Heart right ventricle (tissue), 16 donors: ENCODE measurements around the gene FYB1. TPM values are rescaled to one million over a fixed set of nuclear protein-coding genes. Genes with fewer than 3 reads are reported as not detected.

Experiments used
- ATAC-seq, 8 donors: fragments of 200-7000 bp; cut with Tn5 transposase; one replicate each; pipeline ENCODE4 v1.9.1; 2020; ENCODE audit warnings: mild to moderate bottlenecking in 8 of 8, moderate library complexity in 8 of 8, moderate number of reproducible peaks in 1 of 8
- DNase-seq, 2 donors: peaks; one replicate each; pipeline ENCODE4 v3.0.0-alpha.2; 2020
- H3K27ac ChIP-seq, 10 donors: fragments of 200-600 bp; sonication (generic) in 2 of 10; one replicate each; pipeline versions ENCODE4 v1.5.0 to v1.8.0; 2020 to 2022; ENCODE audit warnings: mild to moderate bottlenecking in 3 of 10
- H3K27me3 ChIP-seq, 7 donors: fragments of 200-600 bp; one replicate each; pipeline ENCODE4 v1.8.0; 2021 to 2022; ENCODE audit warnings: mild to moderate bottlenecking in 2 of 7
- H3K36me3 ChIP-seq, 9 donors: fragments of 200-600 bp; sonication (generic) in 1 of 9; one replicate each; pipeline versions ENCODE4 v1.5.0 to v1.8.0; 2020 to 2022; ENCODE audit warnings: mild to moderate bottlenecking in 2 of 9
- H3K4me1 ChIP-seq, 9 donors: fragments of 200-600 bp; sonication (generic) in 1 of 9; one replicate each; pipeline versions ENCODE4 v1.5.0 to v1.8.0; 2020 to 2022; ENCODE audit warnings: mild to moderate bottlenecking in 4 of 9
- H3K4me3 ChIP-seq, 10 donors: fragments of 200-600 bp; sonication (generic) in 2 of 10; one replicate each; pipeline versions ENCODE4 v1.5.0 to v1.8.0; 2020 to 2022; ENCODE audit warnings: mild to moderate bottlenecking in 7 of 10, moderate library complexity in 2 of 10
- H3K9me3 ChIP-seq, 11 donors: fragments of 200-600 bp in 10 of 11; sonication (generic) in 2 of 11; one replicate each; pipeline versions ENCODE4 v1.5.0 to v1.8.0; 2013 to 2022; ENCODE audit warnings: mild to moderate bottlenecking in 2 of 11, control low read depth in 1 of 11, moderate library complexity in 1 of 11
- CTCF ChIP-seq, 9 donors: fragments of 200-600 bp; sonication (generic) in 2 of 9; IDR thresholded peaks; one replicate each; pipeline versions ENCODE4 v1.5.0 to v1.8.0; 2021 to 2022; ENCODE audit warnings: antibody characterized with exemption in 9 of 9, mild to moderate bottlenecking in 5 of 9, moderate library complexity in 1 of 9
- WGBS, 2 donors: extraction: QIAGEN DNeasy Blood & Tissue Kit; methylation state at CpG; one replicate each; pipeline ENCODE4 v1.1.7; 2013; ENCODE audit warnings: inconsistent platforms in 1 of 2; 5-methylcytosine and 5-hydroxymethylcytosine counted together
- intact Hi-C, 10 donors: fragments of 100-400 bp; cut with DNase I; formaldehyde crosslinking; loops; one replicate each; pipeline versions ENCODE4 v1.11.1 to v1.14.2; 2022
- polyA plus RNA-seq, 2 donors: library from polyadenylated mRNA; stranded (reverse); fragments of 200-250 nt; gene quantifications; one replicate each; pipeline ENCODE4 v1.2.3, GENCODE V29; 2013
- total RNA-seq, 10 donors: library from RNA; stranded (reverse); fragmentation: NEBNext Ultra II Directional in 3 of 10; extraction: Animal tissue kit (Norgen Biotek cat#: 25700) in 3 of 10; gene quantifications; one replicate each; pipeline versions ENCODE4 v1.2.1 to v1.2.4, GENCODE V29; 2021 to 2023
- donor health status: Arrhythmogenic right ventricular cardiomyopathy.
- donor health status: ischemic (EF 13 %, LVEDD 7.1; RV severe dilation, severe dysfunction).
- donor health status: healthy with polysubstance abuse.
- donor health status: DM: no; HTN: yes; CAD: no.
- donor health status: DM: no; HTN: no; CAD: no.
- donor health status: ischemic (EF 25% LVEDD 6.9; RV normal size, moderate dysfunction).
- donor health status: ischemic (EF 25% LVEDD 5.7; RV mildly dilated, moderate dysfunction).
- donor health status: healthy.
- donor health status: DM: yes; HTN: yes; CAD: no.
- donor health status: Ischemic cardiomyopathy.
- donor health status: ischemic (EF 35%, LVEDD 5.7; RV mildly dilated, moderate dysfunction).
- donor health status: nonischemic (EF 11% LVEDD 7.7; RV severe dilation, severe dysfunction).
- donor health status: DM: yes; HTN: yes; CAD: no.
- donor health status: PGD.
- donor health status: ischemic (EF 29% LVEDD 5.4; RV normal size, mild dysfunction).
- donor health status: nonischemic (EF 23%, LVEDD 6.1; RV moderate dilation, normal function).

The FYB1 gene
- total and polyA plus RNA-seq, 12 donors, result 0.61 to 33.8 (median 2.3) TPM

- intact Hi-C loops, result no loop called here
- TF ChIP-seq CTCF (IDR thresholded peaks at IDR 0.05), result no peak
- peaks cover 0 to 35% (median 0%) of the 10 kb centered on the region in 9 donors for H3K36me3 ChIP-seq
- H3K4me1 ChIP-seq, result peaks cover 0 to 14% (median 0%) of the 10 kb centered on the region in 9 donors
- no peak for DNase-seq
- ATAC-seq, result no peak
- WGBS, 2 donors, result 82 to 86% methylated on average over 3 of the region's 3 CpGs
- H3K9me3 ChIP-seq, result no peaks in the 10 kb centered on the region
- no peak overlapping the region for H3K4me3 ChIP-seq
- H3K27me3 ChIP-seq, result no peaks in the 10 kb centered on the region
- H3K27ac ChIP-seq, result no peak overlapping the region
Observed at GRCh38 chr5:39143151-39143860, 76.1 kb downstream of the FYB1 start.

GRCh38 chr5:39140558-39141168, 78.7 kb downstream of the FYB1 start:
- DNase-seq (no peak), ATAC-seq (no peak)
- Histone ChIP-seq H3K9me3 (no peaks in the 10 kb centered on the region), H3K27ac (no peak overlapping the region), H3K36me3 (peaks cover 0 to 58% (median 0%) of the 10 kb centered on the region in 9 donors), H3K27me3 (no peaks in the 10 kb centered on the region), H3K4me3 (no peak overlapping the region), H3K4me1 (peaks cover 0 to 10% (median 0%) of the 10 kb centered on the region in 9 donors)
- intact Hi-C loops, result no loop called here
- no peak for TF ChIP-seq CTCF (IDR thresholded peaks at IDR 0.05)
- WGBS, 2 donors, result 83 to 87% methylated on average over 7 of the region's 7 CpGs

DNA sequence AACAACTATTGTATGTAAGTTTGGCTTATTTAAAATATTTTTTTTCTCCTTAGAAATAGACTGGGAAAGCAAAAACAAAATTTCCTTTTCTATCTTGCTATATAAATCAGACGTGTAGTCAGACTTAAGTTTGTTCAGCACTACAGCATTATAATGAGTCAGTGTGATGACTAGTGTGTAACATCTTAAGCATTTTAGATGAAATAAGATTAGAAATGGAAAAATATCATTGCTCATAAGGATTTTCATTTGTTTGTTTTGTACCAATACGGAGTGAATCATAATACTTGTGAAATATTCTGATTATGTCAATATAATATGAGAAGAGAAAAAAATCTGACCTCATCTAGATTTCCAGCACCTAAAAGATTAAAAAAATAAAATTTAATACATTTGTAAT, 80.5 kb downstream of the FYB1 start:
- no peak for ATAC-seq
- peaks cover 0 to 74% (median 0%) of the 10 kb centered on the region in 9 donors for H3K36me3 ChIP-seq

More for the DNA sequence above, 80.5 kb downstream of the FYB1 start:
- H3K4me3 ChIP-seq, result no peak overlapping the region
- H3K9me3 ChIP-seq, result no peaks in the 10 kb centered on the region
- DNase-seq, result no peak
- H3K27ac ChIP-seq, result no peak overlapping the region
- intact Hi-C loops, result no loop called here
- H3K27me3 ChIP-seq, result no peaks in the 10 kb centered on the region
- no peak for TF ChIP-seq CTCF (IDR thresholded peaks at IDR 0.05)
- H3K4me1 ChIP-seq, result peaks cover 0 to 10% (median 0%) of the 10 kb centered on the region in 9 donors
- WGBS, 2 donors, result 70 to 79% methylated on average over 2 of the region's 2 CpGs
